ENCODE data around the gene ZNF775.
A peak's percentile ranks its signal among the peaks of the same experiment; 100 is the strongest.

ZNF775 gene

GRCh38 chr7:150378853-150379440 lies at the start of gene ZNF775:
ZNF775 (plus strand) TSS chr7:150379330; CDS start chr7:150388471, 9,141 bp downstream.
- peak; percentile 91 for DNase-seq

- DNase-seq = no peak
These were observed 49.6 kb upstream of the ZNF775 start for GRCh38 chr7:150329331-150330120.

GRCh38 chr7:150330211-150330885 lies 48.8 kb upstream of the ZNF775 start:
- DNase-seq = no peak

- no peak for DNase-seq
These were observed 46.1 kb upstream of the ZNF775 start for GRCh38 chr7:150332852-150333635.

GRCh38 chr7:150333659-150334058 lies 45.5 kb upstream of the ZNF775 start:
- no peak for DNase-seq

GRCh38 chr7:150334108-150334507 lies 45.0 kb upstream of the ZNF775 start:
- no peak for DNase-seq

GRCh38 chr7:150335108-150335773 lies 43.9 kb upstream of the ZNF775 start:
- DNase-seq = no peak

GRCh38 chr7:150335774-150336112 lies 43.4 kb upstream of the ZNF775 start:
- DNase-seq = no peak

GRCh38 chr7:150336746-150337145 lies 42.4 kb upstream of the ZNF775 start:
- no peak for DNase-seq

- DNase-seq = no peak
These were observed 42.0 kb upstream of the ZNF775 start for GRCh38 chr7:150337179-150337578.

GRCh38 chr7:150337659-150338081 lies 41.5 kb upstream of the ZNF775 start:
- DNase-seq = no peak

- DNase-seq = no peak
These were observed 40.8 kb upstream of the ZNF775 start for GRCh38 chr7:150338166-150338829.

GRCh38 chr7:150339409-150339809 lies 39.7 kb upstream of the ZNF775 start:
- peak; percentile 8 for DNase-seq

GRCh38 chr7:150340024-150340749 lies 38.9 kb upstream of the ZNF775 start:
- DNase-seq = peak; percentile 16

GRCh38 chr7:150340875-150341262 lies 38.3 kb upstream of the ZNF775 start:
- DNase-seq = peak; percentile 13

- peak; percentile 10 for DNase-seq
These were observed 37.6 kb upstream of the ZNF775 start, which contains the start of gene RARRES2 for GRCh38 chr7:150341263-150342120. RARRES2 (minus strand) TSS chr7:150341629; CDS start chr7:150340609, 1,020 bp downstream.

- no peak for DNase-seq
These were observed 37.1 kb upstream of the ZNF775 start for GRCh38 chr7:150342121-150342408.

- DNase-seq = no peak
These were observed 35.9 kb upstream of the ZNF775 start for GRCh38 chr7:150343225-150343624.

- DNase-seq = no peak
These were observed 34.8 kb upstream of the ZNF775 start for GRCh38 chr7:150344299-150344698.

GRCh38 chr7:150345012-150345411 lies 34.1 kb upstream of the ZNF775 start:
- DNase-seq = no peak
